Activated T-cell treated with anti-CD3 and anti-CD28 coated beads, Interleukin-2, amount 50 U/mL, for 4 hours (primary cell): ENCODE measurements around the gene OR6Y1. TPM values are rescaled to one million over a fixed set of nuclear protein-coding genes. Genes with fewer than 3 reads are reported as not detected.

Source experiments
- ATAC-seq, 2 donors: fragments of 200-7000 bp; cut with Tn5 transposase; one replicate each; pipeline ENCODE4 v1.10.0; 2021
- DNase-seq: peaks from one replicate; pipeline ENCODE4 v3.0.0-alpha.2; 2020
- H3K27me3 Mint-ChIP-seq: one replicate; pipeline ENCODE4 v1.8.0; 2021; ENCODE audit warnings: low read depth, mixed read lengths
- H3K36me3 Mint-ChIP-seq: one replicate; pipeline ENCODE4 v1.8.0; 2022; ENCODE audit warnings: mixed read lengths; ENCODE audit not compliant: insufficient read depth
- H3K4me1 Mint-ChIP-seq: one replicate; pipeline ENCODE4 v1.8.0; 2021; ENCODE audit warnings: low read depth, mixed read lengths
- H3K4me3 Mint-ChIP-seq: one replicate; pipeline ENCODE4 v1.8.0; 2021; ENCODE audit warnings: mild to moderate bottlenecking, moderate library complexity, mixed read lengths
- H3K9me3 Mint-ChIP-seq: one replicate; pipeline ENCODE4 v1.8.0; 2021; ENCODE audit warnings: mixed read lengths
- total RNA-seq, 3 donors: library from RNA; stranded (reverse); gene quantifications; one replicate each; pipeline ENCODE4 v1.2.1, GENCODE V29; 2021

Gene OR6Y1
- total RNA-seq, 3 donors from 2014 or later = not detected

- H3K4me1 Mint-ChIP-seq = no peaks in the 10 kb centered on the region
- ATAC-seq (no peak), DNase-seq (no peak)
- peaks cover 12% of the 10 kb centered on the region for H3K9me3 Mint-ChIP-seq
- H3K4me3 Mint-ChIP-seq = no peak overlapping the region
- peaks cover 36% of the 10 kb centered on the region for H3K27me3 Mint-ChIP-seq
- H3K36me3 Mint-ChIP-seq = no peaks in the 10 kb centered on the region
Observed at GRCh38 chr1:158527190-158527815, 26.9 kb downstream of the OR6Y1 start.

GRCh38 chr1:158521666-158522058, 32.5 kb downstream of the OR6Y1 start:
- no peak overlapping the region for H3K4me3 Mint-ChIP-seq
- no peaks in the 10 kb centered on the region for H3K9me3 Mint-ChIP-seq
- H3K4me1 Mint-ChIP-seq = no peaks in the 10 kb centered on the region
- peaks cover 27% of the 10 kb centered on the region for H3K27me3 Mint-ChIP-seq
- no peaks in the 10 kb centered on the region for H3K36me3 Mint-ChIP-seq
- no peak for DNase-seq
- no peak for ATAC-seq

GRCh38 chr1:158520955-158521665, 33.1 kb downstream of the OR6Y1 start:
- DNase-seq (no peak), ATAC-seq (no peak)
- Mint-ChIP-seq H3K4me1 (no peaks in the 10 kb centered on the region), H3K9me3 (no peaks in the 10 kb centered on the region), H3K36me3 (no peaks in the 10 kb centered on the region), H3K27me3 (peaks cover 24% of the 10 kb centered on the region), H3K4me3 (no peak overlapping the region)

GRCh38 chr1:158520021-158520420, 34.2 kb downstream of the OR6Y1 start:
- H3K9me3 Mint-ChIP-seq = no peaks in the 10 kb centered on the region
- no peaks in the 10 kb centered on the region for H3K36me3 Mint-ChIP-seq
- peaks cover 23% of the 10 kb centered on the region for H3K27me3 Mint-ChIP-seq
- DNase-seq (no peak), ATAC-seq (no peak)
- H3K4me1 Mint-ChIP-seq = no peaks in the 10 kb centered on the region
- H3K4me3 Mint-ChIP-seq = no peak overlapping the region

- no peak overlapping the region for H3K4me3 Mint-ChIP-seq
- H3K36me3 Mint-ChIP-seq = no peaks in the 10 kb centered on the region
- peaks cover 9% of the 10 kb centered on the region for H3K27me3 Mint-ChIP-seq
Observed at GRCh38 chr1:158516966-158517365, 37.2 kb downstream of the OR6Y1 start.

GRCh38 chr1:158509471-158510156, 44.6 kb downstream of the OR6Y1 start:
- H3K27me3 Mint-ChIP-seq = peaks cover 29% of the 10 kb centered on the region
- ATAC-seq = no peak
- no peak overlapping the region for H3K4me3 Mint-ChIP-seq
- H3K9me3 Mint-ChIP-seq = peaks cover 4% of the 10 kb centered on the region
- no peaks in the 10 kb centered on the region for H3K4me1 Mint-ChIP-seq
- H3K36me3 Mint-ChIP-seq = no peaks in the 10 kb centered on the region
- no peak for DNase-seq

More at GRCh38 chr1:158516966-158517365, 37.2 kb downstream of the OR6Y1 start:
- ATAC-seq (no peak), DNase-seq (no peak)
- H3K9me3 Mint-ChIP-seq = no peaks in the 10 kb centered on the region
- H3K4me1 Mint-ChIP-seq = no peaks in the 10 kb centered on the region

- DNase-seq (no peak), ATAC-seq (no peak)
- Mint-ChIP-seq H3K4me1 (no peaks in the 10 kb centered on the region), H3K27me3 (peaks cover 33% of the 10 kb centered on the region), H3K4me3 (no peak overlapping the region), H3K9me3 (peaks cover 4% of the 10 kb centered on the region), H3K36me3 (no peaks in the 10 kb centered on the region)
Observed at GRCh38 chr1:158507511-158507910, 46.7 kb downstream of the OR6Y1 start.

GRCh38 chr1:158506369-158506987, 47.7 kb downstream of the OR6Y1 start:
- Mint-ChIP-seq H3K9me3 (peaks cover 8% of the 10 kb centered on the region), H3K4me1 (no peaks in the 10 kb centered on the region), H3K4me3 (no peak overlapping the region), H3K36me3 (no peaks in the 10 kb centered on the region), H3K27me3 (peaks cover 33% of the 10 kb centered on the region)
- DNase-seq = peak; percentile 12
- ATAC-seq = no peak

GRCh38 chr1:158496374-158496773, 57.8 kb downstream of the OR6Y1 start:
- ATAC-seq (no peak), DNase-seq (no peak)
- Mint-ChIP-seq H3K4me3 (no peak overlapping the region), H3K27me3 (peaks cover 18% of the 10 kb centered on the region), H3K4me1 (no peaks in the 10 kb centered on the region), H3K9me3 (no peaks in the 10 kb centered on the region), H3K36me3 (no peaks in the 10 kb centered on the region)

GRCh38 chr1:158494796-158495195, 59.4 kb downstream of the OR6Y1 start:
- DNase-seq (no peak), ATAC-seq (no peak)
- Mint-ChIP-seq H3K4me1 (no peaks in the 10 kb centered on the region), H3K4me3 (no peak overlapping the region), H3K9me3 (no peaks in the 10 kb centered on the region), H3K36me3 (no peaks in the 10 kb centered on the region), H3K27me3 (peaks cover 10% of the 10 kb centered on the region)

Other genes with a start within 250 kb of the OR6Y1 start
- not detected for gene CD1B, start 222.9 kb downstream of the OR6Y1 start, total RNA-seq
- not detected for gene CD1E, start 200.5 kb downstream of the OR6Y1 start, total RNA-seq
- not detected for gene OR10T2, start 154.9 kb downstream of the OR6Y1 start, total RNA-seq
- gene OR10K2, start 128.2 kb downstream of the OR6Y1 start, total RNA-seq = not detected
- gene OR10K1, start 92.6 kb downstream of the OR6Y1 start, total RNA-seq = not detected
- gene OR10R2, start 82.2 kb downstream of the OR6Y1 start, total RNA-seq = not detected
- gene OR6P1, start 16.2 kb upstream of the OR6Y1 start, total RNA-seq = not detected
- not detected for gene OR10X1, start 25.5 kb upstream of the OR6Y1 start, total RNA-seq
- gene OR10Z1, start 50.9 kb upstream of the OR6Y1 start, total RNA-seq = not detected
- under 1 TPM in 2 of 3 donors, not detected in 1; 0.40 TPM for gene SPTA1, start 132.3 kb upstream of the OR6Y1 start, total RNA-seq
- gene OR6K2, start 146.2 kb upstream of the OR6Y1 start, total RNA-seq = not detected
- gene OR6K3, start 166.3 kb upstream of the OR6Y1 start, total RNA-seq = not detected
- not detected for gene OR6K6, start 200.3 kb upstream of the OR6Y1 start, total RNA-seq
- gene OR6N1, start 217.8 kb upstream of the OR6Y1 start, total RNA-seq = not detected
- gene OR6N2, start 226.8 kb upstream of the OR6Y1 start, total RNA-seq = not detected